Mucosa of descending colon (tissue), 3 donors: ENCODE data around the gene CCDC14. TPM values are rescaled to one million over a fixed set of nuclear protein-coding genes. Genes with fewer than 3 reads are reported as not detected.

Experiments used
- ATAC-seq: fragments of 200-7000 bp; cut with Tn5 transposase; one replicate; pipeline ENCODE4 v1.9.1; 2020; ENCODE audit warnings: mild to moderate bottlenecking, moderate library complexity
- DNase-seq, 3 donors: peaks; one replicate each; pipeline ENCODE4 v3.0.0-alpha.2; 2020
- H3K36me3 ChIP-seq: fragments of 200-600 bp; one replicate; pipeline ENCODE4 v1.8.0; 2021; ENCODE audit warnings: low read depth, mild to moderate bottlenecking
- H3K4me1 ChIP-seq: fragments of 200-600 bp; one replicate; pipeline ENCODE4 v1.8.0; 2021; ENCODE audit warnings: low read depth, mild to moderate bottlenecking
- H3K4me3 ChIP-seq: fragments of 200-600 bp; one replicate; pipeline ENCODE4 v1.8.0; 2021; ENCODE audit warnings: mild to moderate bottlenecking
- H3K9me3 ChIP-seq: fragments of 200-600 bp; one replicate; pipeline ENCODE4 v1.8.0; 2021; ENCODE audit warnings: mild to moderate bottlenecking
- CTCF ChIP-seq: fragments of 200-600 bp; IDR thresholded peaks from one replicate; pipeline ENCODE4 v1.8.0; 2022; ENCODE audit warnings: antibody characterized with exemption, mild to moderate bottlenecking
- intact Hi-C, 2 donors: fragments of 100-400 bp; cut with DNase I in 1 of 2; cut with micrococcal nuclease in 1 of 2; formaldehyde crosslinking; loops; one replicate each; pipeline versions ENCODE4 v1.11.0 to v1.11.1; 2022; cut with DNase I, micrococcal nuclease
- total RNA-seq, 3 donors: library from RNA; stranded (reverse); fragmentation: NEBNext Ultra II Directional in 2 of 3; extraction: Animal tissue kit (Norgen Biotek cat#: 25700) in 2 of 3; gene quantifications; one replicate each; pipeline versions ENCODE4 v1.2.1 to v1.2.4, GENCODE V29; 2021 to 2023
- donor health status: DM: no; HTN: no; CAD: no; lungs with moderate emphysema.
- donor health status: DM: no; HTN: no; CAD: no.
- donor health status: DM: no; HTN: yes; CAD: no.

CCDC14 gene
- total RNA-seq, 3 donors from 2014 or later, result 60.5 to 93.8 (median 62.8) TPM

GRCh38 chr3:123877965-123878364 lies 83.1 kb downstream of the CCDC14 start:
- DNase-seq, result no peak
- no peaks in the 10 kb centered on the region for H3K36me3 ChIP-seq
- no peaks in the 10 kb centered on the region for H3K4me1 ChIP-seq
- no peak for TF ChIP-seq CTCF
- intact Hi-C loops, result no loop called here
- no peak for ATAC-seq
- H3K9me3 ChIP-seq, result no peaks in the 10 kb centered on the region
- no peak overlapping the region for H3K4me3 ChIP-seq

GRCh38 chr3:123877466-123877865 lies 83.6 kb downstream of the CCDC14 start:
- no peaks in the 10 kb centered on the region for H3K4me1 ChIP-seq
- no peaks in the 10 kb centered on the region for H3K9me3 ChIP-seq
- no peak for TF ChIP-seq CTCF
- DNase-seq (no peak), ATAC-seq (no peak)
- intact Hi-C loops, result no loop called here
- no peaks in the 10 kb centered on the region for H3K36me3 ChIP-seq
- H3K4me3 ChIP-seq, result no peak overlapping the region

GRCh38 chr3:123876858-123877257 lies 84.2 kb downstream of the CCDC14 start:
- intact Hi-C loops, result no loop called here
- TF ChIP-seq CTCF, result no peak
- Histone ChIP-seq H3K4me1 (no peaks in the 10 kb centered on the region), H3K36me3 (no peaks in the 10 kb centered on the region), H3K4me3 (no peak overlapping the region), H3K9me3 (no peaks in the 10 kb centered on the region)
- no peak for ATAC-seq
- DNase-seq, result no peak

- no peak for ATAC-seq
- H3K36me3 ChIP-seq, result no peaks in the 10 kb centered on the region
- DNase-seq, result no peak
- TF ChIP-seq CTCF, result no peak
- H3K4me3 ChIP-seq, result no peak overlapping the region
- H3K9me3 ChIP-seq, result no peaks in the 10 kb centered on the region
- intact Hi-C loops, result no loop called here
- H3K4me1 ChIP-seq, result no peaks in the 10 kb centered on the region
Observed at GRCh38 chr3:123872621-123873020, 88.4 kb downstream of the CCDC14 start.

GRCh38 chr3:123871946-123872345 lies 89.1 kb downstream of the CCDC14 start:
- DNase-seq, result no peak
- Histone ChIP-seq H3K4me1 (no peaks in the 10 kb centered on the region), H3K36me3 (no peaks in the 10 kb centered on the region), H3K4me3 (no peak overlapping the region), H3K9me3 (no peaks in the 10 kb centered on the region)
- intact Hi-C loops, result no loop called here
- no peak for ATAC-seq
- no peak for TF ChIP-seq CTCF

- no peaks in the 10 kb centered on the region for H3K9me3 ChIP-seq
- intact Hi-C loops, result no loop called here
- no peak overlapping the region for H3K4me3 ChIP-seq
- ATAC-seq, result no peak
- no peaks in the 10 kb centered on the region for H3K36me3 ChIP-seq
- DNase-seq, result no peak
- TF ChIP-seq CTCF, result no peak
- no peaks in the 10 kb centered on the region for H3K4me1 ChIP-seq
Observed at GRCh38 chr3:123870033-123870432, 91.0 kb downstream of the CCDC14 start.
